OCI-LY3 (cell line): Measurements from ENCODE around the gene URB1.

Experiments
- EZH2phosphoT487 ChIP-seq: fragments of 200-600 bp; shearing (Covaris generic); IDR thresholded peaks from 2 replicates; pipeline ENCODE4 v1.6.1; 2018; ENCODE audit warnings: antibody characterized with exemption, mixed run types, low read depth
- TF ChIP-seq, protein P1 (sequence below): fragments of 200-600, 300-600 bp; sonication (generic); IDR thresholded peaks from 2 replicates; pipeline ENCODE4 v1.5.1; 2014; ENCODE audit warnings: antibody characterized with exemption, low read length, low read depth

DNA sequence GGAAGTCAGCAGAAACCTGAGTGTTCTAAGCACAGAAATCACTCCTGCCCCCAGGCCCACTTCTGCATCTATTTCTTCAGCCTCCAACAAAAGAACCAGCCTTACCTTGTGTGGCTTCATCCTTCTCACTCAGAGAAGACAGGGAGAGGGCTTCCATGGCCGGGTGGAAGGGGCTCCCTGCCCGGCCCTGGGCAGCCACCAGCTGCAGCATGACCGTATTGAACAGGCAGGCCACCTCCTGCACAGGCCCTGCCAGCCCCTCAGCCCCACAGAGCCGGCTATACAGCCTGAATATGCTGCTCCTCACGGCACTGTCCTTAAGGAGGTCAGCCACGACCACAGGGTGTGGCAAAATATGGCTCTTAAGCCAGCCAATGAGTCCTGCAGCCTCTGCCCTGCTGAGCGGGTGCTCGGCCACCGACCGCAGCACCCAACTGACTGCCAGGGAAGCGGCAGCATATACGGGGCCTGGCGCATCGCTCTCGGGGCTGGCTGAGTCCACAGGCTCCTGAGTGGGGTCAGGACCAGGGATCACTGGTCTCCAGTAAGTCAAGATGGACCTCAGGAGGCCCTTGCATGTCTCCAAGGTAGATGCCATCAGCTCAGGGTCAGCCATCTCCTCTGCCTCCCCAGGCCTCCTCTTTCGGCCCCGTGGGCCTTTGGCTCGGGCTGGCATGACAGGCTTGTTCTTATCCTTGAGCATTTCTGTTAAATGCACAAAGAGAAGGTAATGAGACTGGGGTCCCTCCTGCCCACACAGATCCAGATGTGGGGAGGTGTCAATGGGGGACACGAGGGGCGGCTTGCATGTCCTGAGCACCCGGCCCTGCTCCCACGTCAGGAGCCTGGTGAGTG, 76.2 kb downstream of the URB1 start:
- TF ChIP-seq EZH2phosphoT487 = no peak
- TF ChIP-seq, protein P1, sequence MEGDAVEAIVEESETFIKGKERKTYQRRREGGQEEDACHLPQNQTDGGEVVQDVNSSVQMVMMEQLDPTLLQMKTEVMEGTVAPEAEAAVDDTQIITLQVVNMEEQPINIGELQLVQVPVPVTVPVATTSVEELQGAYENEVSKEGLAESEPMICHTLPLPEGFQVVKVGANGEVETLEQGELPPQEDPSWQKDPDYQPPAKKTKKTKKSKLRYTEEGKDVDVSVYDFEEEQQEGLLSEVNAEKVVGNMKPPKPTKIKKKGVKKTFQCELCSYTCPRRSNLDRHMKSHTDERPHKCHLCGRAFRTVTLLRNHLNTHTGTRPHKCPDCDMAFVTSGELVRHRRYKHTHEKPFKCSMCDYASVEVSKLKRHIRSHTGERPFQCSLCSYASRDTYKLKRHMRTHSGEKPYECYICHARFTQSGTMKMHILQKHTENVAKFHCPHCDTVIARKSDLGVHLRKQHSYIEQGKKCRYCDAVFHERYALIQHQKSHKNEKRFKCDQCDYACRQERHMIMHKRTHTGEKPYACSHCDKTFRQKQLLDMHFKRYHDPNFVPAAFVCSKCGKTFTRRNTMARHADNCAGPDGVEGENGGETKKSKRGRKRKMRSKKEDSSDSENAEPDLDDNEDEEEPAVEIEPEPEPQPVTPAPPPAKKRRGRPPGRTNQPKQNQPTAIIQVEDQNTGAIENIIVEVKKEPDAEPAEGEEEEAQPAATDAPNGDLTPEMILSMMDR = no peak
